GM19193 (cell line): Measurements from ENCODE around the gene CDC14B.

Experiments used
- POLR2A ChIP-seq: IDR thresholded peaks from 4 replicates; pipeline ENCODE4 v1.6.1; 2011; ENCODE audit not compliant: insufficient read depth, insufficient read length; ENCODE audit errors: extremely low read depth

The CDC14B gene

GRCh38 chr9:96524045-96524444, 95.6 kb downstream of the CDC14B start:
- TF ChIP-seq POLR2A: no peak

- TF ChIP-seq POLR2A: no peak
These were observed 96.3 kb downstream of the CDC14B start for GRCh38 chr9:96523374-96523773.

GRCh38 chr9:96522366-96522765, 97.3 kb downstream of the CDC14B start:
- no peak for TF ChIP-seq POLR2A

GRCh38 chr9:96519787-96520186, 99.9 kb downstream of the CDC14B start:
- no peak for TF ChIP-seq POLR2A

- TF ChIP-seq POLR2A: no peak
These were observed 100.5 kb downstream of the CDC14B start for GRCh38 chr9:96519095-96519494.

- no peak for TF ChIP-seq POLR2A
These were observed 103.8 kb downstream of the CDC14B start for GRCh38 chr9:96515621-96516470.

GRCh38 chr9:96514800-96515158, 104.9 kb downstream of the CDC14B start:
- TF ChIP-seq POLR2A: no peak

- TF ChIP-seq POLR2A: no peak
These were observed 105.4 kb downstream of the CDC14B start for GRCh38 chr9:96514108-96514799.

- no peak for TF ChIP-seq POLR2A
These were observed 106.0 kb downstream of the CDC14B start for GRCh38 chr9:96513622-96514021.

GRCh38 chr9:96512240-96512639, 107.4 kb downstream of the CDC14B start:
- no peak for TF ChIP-seq POLR2A

GRCh38 chr9:96510258-96510657, 109.4 kb downstream of the CDC14B start:
- no peak for TF ChIP-seq POLR2A

- TF ChIP-seq POLR2A: no peak
These were observed 109.8 kb downstream of the CDC14B start for GRCh38 chr9:96509848-96510247.

GRCh38 chr9:96509026-96509425, 110.6 kb downstream of the CDC14B start:
- TF ChIP-seq POLR2A: no peak

GRCh38 chr9:96508227-96508940, 111.3 kb downstream of the CDC14B start:
- no peak for TF ChIP-seq POLR2A

GRCh38 chr9:96505316-96505991, 114.2 kb downstream of the CDC14B start:
- TF ChIP-seq POLR2A: no peak
